Embryonic facial prominence (tissue), 1 donor: ENCODE data around the gene ATXN7L1.

Experiments
- DNase-seq: peaks from one replicate; pipeline ENCODE4 v3.0.0-alpha.2; 2016; ENCODE audit errors: extremely low spot score

ATXN7L1 gene

DNA sequence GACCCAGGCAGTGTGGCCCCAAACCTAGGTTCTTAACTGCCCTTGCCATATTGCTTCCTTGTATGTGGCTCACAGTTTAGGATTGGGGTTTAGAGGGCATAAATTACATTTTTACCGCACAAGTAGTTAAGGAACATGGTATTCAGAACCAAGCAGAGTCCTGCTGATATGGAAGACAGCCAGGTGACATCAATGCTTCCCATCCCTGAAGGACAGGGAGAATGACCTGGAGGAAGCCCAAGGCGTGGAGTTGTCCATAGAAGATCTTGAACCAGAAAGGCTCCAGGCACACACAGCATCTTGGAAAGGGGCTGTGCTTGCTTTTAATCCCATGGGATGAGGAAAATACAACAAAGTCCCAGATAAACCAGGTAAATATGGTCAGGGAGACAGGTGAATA is 48.3 kb downstream of the ATXN7L1 start:
- DNase-seq: no peak

DNA sequence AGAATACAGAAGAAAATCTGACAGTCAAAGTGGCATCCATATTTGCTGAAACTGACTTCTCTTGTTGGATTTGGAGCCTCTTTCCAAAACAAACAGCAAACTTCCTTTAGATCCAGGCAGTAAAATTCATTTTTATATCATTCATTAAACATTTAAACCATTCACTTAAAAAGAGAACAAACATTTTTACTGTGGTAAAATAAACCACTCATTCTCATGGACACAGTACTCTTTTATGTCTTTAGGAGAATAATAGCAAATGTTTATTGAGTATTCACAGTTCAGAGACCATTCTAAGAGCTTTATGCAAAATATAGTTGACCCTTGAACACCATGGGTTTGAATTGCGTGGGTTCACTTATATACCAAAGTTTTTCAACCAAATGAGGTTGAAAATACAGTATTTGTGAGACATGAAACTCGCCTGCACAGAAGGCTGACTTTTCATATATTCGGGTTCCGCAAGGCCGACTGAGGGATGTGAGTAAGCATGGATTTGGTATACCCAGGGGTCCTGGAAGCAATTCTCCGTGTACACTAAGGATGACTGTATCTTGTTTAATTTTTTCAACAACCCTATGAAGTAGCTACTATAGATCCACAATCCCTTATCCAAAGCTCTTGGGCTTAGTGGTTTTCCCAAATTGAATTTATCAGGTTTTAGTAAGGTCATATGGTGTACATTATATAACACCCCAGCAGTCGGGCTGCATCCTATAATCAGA is 49.1 kb downstream of the ATXN7L1 start:
- no peak for DNase-seq

GRCh38 chr7:105826143-105826542 is 50.3 kb downstream of the ATXN7L1 start:
- DNase-seq: no peak

- DNase-seq: no peak
These were observed 51.0 kb downstream of the ATXN7L1 start for GRCh38 chr7:105825371-105825770.

GRCh38 chr7:105822806-105823205 is 53.6 kb downstream of the ATXN7L1 start:
- no peak for DNase-seq

DNA sequence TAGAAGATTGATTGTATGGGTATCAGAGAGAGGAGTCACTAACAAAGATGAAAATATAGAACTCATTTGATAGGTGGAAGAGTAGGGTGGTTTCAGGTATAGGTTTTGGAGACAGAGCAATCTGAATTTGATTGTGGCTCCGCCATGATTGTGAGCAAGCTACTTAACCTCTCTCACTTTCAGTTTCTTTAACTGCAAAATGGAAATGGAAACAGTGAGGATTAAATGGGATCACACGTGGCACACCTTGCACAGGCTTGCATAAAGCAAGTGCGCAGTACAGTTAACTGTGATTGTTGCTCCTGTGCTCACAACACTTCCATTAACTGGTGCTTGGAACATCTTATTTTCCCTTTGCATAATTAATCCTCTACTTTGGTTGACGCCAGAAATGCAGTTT is 54.9 kb downstream of the ATXN7L1 start:
- no peak for DNase-seq

DNA sequence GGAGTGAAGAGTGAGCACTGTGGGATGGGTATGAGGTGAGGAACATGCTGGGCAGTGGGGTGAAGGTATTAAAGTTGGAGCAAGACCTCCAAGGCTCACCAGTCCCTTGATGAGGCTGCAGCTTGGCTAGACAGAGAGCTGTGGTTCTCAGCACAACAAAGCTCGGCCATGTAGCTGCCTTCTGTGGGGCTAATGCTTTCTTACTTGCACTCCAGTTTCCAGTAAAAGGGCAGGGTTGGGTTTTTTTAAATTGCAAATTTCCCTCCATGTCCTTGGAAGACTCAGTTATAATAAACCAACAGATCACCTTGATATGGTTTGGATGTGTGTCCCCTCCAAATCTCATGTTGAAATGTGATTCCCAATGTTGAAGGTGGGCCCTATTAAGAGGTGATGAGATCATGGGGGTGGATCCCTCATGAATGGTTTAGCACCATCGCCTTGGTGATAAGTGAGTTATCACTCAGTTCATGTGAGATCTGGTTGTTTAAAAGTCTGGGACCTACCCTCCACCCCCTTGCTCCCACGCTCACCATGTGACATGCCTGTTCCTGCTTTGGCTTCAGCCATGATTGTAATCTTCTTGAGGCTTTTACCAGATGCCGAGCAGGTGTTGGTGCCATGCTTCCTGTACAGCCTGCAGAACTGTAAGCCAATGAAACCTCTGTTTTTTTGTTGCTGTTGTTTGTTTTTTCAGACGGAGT is 55.9 kb downstream of the ATXN7L1 start:
- DNase-seq: no peak

DNA sequence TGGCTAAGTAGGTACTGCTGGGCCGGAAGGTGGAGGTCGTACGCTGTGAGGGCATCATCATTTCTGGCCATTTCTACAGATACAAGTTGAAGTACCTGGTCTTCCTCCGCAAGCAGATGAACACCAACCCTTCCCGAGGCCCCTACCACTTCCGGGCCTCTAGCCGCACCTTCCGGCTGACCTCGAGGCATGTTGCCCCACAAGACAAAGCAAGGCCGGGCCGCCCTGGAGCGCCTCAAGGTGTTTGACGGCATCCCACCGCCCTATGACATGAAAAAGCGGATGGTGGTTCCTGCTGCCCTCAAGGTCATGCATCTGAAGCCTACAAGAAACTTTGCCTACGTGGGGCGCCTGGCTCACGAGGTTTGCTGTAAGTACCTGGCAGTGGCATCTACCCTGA is 56.8 kb downstream of the ATXN7L1 start:
- no peak for DNase-seq

GRCh38 chr7:105816954-105817615 is 59.3 kb downstream of the ATXN7L1 start:
- no peak for DNase-seq

DNA sequence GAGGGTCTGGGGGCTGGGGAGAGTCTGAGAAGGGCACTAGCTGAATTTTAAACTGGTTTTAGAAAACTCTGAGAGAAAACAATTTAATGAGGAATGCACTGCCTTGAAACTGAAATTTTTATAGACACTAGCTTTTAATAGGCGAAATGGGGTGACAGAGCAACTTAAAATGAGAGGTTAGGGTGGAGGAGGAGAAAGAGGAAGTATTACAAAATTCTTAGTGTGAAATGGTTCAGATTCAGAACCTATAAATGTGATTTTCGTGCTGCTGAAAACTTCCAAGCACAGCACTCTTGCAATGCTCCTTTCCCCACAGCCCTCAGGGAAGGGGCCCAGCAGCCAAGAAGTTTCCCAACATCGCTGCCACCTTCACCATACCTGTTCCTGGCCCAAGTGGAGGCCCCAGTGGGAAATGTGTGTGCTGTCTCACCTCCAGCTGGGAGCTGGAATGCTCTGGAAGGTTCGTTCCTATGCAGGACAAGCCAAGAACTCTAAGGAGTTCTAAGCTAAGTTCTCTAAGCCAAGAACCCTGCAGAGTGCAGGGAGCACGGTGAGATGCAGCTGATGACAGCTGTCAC is 60.0 kb downstream of the ATXN7L1 start:
- no peak for DNase-seq

DNA sequence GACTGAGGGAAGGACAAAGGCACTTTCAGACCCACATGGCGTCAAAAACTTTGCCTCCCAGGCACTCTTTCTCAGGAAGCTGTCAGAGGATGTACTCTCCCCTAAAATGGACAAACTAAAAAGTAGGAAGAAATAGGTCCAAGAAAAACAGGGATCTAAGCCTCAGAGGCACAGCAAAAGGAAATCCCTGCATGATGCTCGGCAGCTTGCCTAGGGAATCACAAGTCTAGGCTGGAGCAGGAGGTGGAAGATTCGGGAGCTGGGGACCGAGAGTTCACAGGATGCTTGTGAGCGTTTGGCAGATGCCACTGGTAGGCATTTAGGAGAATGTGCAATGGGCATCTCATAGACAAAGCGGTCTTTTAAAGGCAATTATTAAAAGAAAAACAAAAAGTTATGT is 60.8 kb downstream of the ATXN7L1 start:
- no peak for DNase-seq

- DNase-seq: no peak
These were observed 61.9 kb downstream of the ATXN7L1 start for GRCh38 chr7:105814481-105814880.

GRCh38 chr7:105811189-105811847 is 65.1 kb downstream of the ATXN7L1 start:
- no peak for DNase-seq

GRCh38 chr7:105810556-105810955 is 65.8 kb downstream of the ATXN7L1 start:
- DNase-seq: no peak

GRCh38 chr7:105808703-105809590 is 67.5 kb downstream of the ATXN7L1 start:
- no peak for DNase-seq

GRCh38 chr7:105808209-105808608 is 68.2 kb downstream of the ATXN7L1 start:
- DNase-seq: no peak

GRCh38 chr7:105807448-105807762 is 69.0 kb downstream of the ATXN7L1 start:
- DNase-seq: no peak

- DNase-seq: no peak
These were observed 69.6 kb downstream of the ATXN7L1 start for GRCh38 chr7:105806592-105807447.

- no peak for DNase-seq
These were observed 70.9 kb downstream of the ATXN7L1 start for GRCh38 chr7:105805447-105806019.

GRCh38 chr7:105803429-105803736 is 73.0 kb downstream of the ATXN7L1 start:
- no peak for DNase-seq
